MV-4-11 (cell line): ENCODE results near the gene CARM1.
A peak's percentile ranks its signal among the peaks of the same experiment; 100 is the strongest.

Experiments
- DNase-seq: peaks from one replicate; lab custom pipeline; 2025; lab: John Stamatoyannopoulos, UW

The CARM1 gene

DNA sequence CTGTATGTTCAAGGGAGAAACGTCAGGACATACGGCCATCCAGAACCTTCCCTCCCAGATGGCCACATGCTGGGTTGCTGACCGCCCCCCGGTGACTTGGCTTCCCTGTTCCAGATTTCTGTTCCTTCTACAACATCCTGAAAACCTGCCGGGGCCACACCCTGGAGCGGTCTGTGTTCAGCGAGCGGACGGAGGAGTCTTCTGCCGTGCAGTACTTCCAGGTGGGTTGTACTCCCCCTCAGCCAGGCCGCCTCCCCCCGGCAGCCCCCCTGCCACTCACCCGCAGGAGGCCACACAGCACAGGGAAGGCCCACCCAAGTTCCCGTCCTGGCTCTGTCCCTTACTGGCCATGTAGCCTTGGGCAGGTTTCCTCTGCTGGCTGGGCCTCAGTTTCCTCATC, 36.6 kb downstream of the CARM1 start:
- no peak for DNase-seq

DNA sequence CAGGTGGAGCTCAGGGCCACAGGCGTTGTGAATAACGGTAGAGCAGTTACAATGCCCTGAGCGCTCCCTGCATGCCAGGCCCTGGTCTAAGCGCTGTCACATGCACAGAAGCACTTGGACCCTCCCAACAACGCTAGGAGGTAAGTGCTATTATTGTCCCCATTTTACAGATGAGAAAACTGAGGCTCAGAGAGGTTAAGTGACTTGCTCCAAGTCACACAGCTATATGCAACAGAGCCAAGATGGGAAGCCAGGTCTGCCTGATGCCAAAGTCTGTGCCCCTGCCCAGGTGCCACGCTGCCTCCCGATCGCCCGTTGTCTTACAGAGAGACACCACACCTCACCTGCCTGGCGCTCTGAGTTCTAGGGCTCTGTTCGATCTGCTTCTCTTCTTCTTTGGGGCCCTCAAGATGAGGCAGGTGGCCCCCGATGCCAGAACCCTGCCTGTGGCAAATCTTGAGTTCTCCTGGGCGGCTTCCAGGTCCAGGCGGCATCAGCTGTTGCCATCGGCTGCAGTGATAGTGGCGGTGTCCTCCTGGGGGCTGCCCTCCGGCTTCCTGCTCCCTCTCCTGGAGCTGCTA, 37.1 kb downstream of the CARM1 start:
- DNase-seq = no peak

DNA sequence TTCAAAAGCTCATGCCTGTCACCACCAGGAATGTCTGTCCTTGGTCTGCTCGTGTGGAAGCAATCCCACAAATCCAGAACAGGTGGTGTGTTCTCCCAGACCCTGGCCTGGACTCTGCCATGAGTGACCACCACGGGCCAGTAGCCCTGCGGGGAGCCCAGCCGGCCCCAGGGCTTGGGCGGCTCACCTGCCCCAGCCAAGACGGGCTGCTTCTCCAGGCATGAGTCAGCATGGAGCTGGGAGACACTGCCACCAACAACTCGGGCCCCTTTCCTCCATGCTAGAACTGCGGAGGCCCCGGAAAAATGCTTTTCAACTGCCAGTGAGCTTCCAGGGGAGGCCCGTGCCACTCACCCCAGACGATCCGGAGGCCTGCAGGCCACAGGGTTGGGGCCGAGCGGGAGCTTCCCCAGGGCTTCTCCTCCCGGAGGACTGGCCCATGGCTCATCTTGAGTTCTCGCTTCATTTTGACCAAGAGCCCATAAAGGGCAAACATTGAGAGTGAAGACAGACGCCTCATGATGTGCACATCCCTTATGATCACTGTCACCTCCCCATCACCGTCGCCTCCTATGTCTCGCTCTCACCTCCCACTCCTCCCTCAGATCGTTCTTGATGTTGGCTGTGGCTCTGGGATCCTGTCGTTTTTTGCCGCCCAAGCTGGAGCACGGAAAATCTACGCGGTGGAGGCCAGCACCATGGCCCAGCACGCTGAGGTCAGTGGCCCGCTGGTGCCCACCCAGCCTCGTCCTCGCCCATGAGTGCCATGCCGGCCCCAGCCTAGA, 40.4 kb downstream of the CARM1 start:
- DNase-seq = no peak

DNA sequence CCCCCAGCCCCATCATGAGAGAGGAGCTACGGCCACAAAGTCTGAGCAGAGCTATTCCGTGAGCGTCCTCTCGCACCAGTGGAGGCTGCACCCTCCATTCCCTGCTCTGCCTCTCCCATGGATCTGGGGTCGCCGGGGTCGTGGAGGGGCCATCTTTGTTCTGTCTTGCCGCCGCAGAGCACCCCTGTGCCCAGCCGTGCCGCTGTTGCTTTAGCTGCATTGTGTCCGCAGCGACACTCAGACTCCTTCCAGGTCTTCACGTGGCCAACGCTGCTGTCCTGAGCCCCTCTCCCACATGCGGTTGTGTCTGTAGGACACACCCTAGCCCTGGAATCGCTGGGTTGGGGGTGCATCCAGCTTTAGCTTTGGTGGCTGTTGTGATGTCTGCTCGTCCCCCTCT, 41.3 kb downstream of the CARM1 start:
- no peak for DNase-seq

DNA sequence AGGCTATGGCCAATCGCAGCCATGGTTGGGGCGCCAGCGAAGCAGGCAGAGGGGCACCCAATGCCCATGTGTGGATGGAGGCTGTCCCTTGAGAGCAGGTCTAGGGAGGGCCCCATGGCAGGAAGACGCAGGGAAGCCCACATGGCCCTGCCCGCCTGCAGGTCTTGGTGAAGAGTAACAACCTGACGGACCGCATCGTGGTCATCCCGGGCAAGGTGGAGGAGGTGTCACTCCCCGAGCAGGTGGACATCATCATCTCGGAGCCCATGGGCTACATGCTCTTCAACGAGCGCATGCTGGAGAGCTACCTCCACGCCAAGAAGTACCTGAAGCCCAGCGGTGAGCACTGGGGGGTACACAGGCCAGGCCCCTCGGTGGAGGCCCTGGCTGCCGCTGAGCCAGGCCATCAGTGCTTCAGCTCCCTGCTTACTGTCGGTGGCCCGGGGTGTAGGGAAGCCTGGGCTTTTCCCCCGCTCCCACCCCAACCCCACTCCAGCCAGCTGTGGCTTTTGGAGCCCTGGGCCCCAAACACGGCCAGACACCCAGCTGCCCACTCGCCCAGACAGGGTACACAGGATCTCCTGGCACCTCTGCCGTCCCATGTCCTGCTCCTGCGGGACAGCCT, 42.5 kb downstream of the CARM1 start:
- no peak for DNase-seq

DNA sequence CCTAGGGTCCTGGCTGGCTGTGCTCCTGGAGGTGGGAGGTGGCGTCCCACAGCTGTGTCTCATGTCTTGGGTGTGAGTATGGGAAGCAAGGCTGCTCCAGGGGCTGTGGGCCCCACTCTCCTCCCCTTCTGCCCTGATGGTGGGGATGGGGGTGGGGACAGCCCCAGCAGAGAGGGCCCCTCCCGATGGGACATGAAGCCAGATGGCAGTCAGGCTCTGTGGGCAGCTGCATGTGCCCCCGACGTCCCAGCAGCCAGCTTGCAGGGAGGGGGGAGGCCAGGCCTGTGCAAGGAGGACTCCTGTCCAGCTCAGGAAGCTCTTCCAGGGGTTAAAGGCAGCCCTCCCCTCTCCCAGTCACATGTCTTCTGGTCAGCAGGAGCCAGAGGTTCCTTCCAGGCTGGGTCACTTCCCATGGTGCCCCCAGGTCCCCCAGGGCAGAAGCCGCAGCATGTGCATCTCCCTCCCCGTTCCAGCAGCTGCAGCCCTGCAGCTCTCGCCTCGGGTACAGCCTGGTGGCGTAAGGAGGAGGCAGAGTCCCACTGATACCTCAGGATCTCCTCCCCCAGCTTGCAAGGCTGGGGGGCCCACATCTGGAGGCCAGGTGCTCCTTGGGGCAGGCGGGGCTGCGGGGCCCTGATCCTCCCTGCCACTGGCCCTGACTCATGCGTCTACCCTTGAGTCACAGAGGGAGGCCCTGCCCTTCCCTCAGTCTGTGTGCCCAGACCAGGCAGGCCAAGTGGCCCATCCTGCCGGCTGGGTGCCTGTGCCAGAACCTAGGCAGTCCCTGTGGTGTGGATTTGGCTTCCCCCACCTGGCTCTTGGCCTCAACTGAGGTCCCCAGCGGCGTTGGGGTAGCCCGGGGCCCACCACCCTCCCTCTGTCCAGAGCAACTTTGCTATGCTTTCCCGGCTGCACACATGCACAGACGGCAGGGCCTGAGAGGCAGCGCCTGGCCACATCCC, 44.1 kb downstream of the CARM1 start:
- no peak for DNase-seq

DNA sequence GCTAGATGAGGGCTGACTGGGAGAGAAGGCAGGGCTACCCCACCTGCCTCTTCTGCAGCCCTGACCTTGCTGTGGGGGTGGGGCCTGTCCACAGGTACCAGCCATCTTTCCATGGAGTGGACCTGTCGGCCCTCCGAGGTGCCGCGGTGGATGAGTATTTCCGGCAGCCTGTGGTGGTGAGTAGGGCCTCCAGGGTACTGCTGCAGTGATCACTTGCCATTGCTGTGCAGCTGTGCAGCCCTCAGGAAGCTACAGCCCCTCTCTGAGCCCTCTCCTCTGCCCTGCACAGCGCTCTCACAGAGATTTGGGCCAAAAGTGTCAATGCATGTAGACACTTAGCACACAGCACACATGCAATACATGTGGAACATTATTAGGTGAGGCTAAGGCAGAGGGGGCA, 45.2 kb downstream of the CARM1 start:
- DNase-seq = no peak

DNA sequence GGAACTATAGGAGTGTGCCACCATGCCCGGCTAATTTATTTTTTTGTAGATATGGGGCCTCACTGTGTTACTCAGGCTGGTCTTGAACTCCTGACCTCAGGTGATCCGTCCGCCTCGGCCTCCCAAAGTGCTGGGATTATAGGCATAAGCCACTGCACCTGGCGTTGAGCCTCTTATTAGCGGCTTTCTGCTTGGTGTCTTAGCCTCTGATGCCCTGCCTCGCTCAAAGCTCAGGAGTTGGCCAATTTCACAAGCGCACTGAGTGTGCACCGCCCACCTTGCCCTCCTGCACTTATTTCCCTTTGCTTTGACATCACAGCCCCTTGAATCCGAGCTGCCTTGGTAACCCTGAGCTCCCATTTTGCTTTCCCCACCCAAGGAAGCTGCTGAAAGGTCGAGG, 47.0 kb downstream of the CARM1 start:
- no peak for DNase-seq

DNA sequence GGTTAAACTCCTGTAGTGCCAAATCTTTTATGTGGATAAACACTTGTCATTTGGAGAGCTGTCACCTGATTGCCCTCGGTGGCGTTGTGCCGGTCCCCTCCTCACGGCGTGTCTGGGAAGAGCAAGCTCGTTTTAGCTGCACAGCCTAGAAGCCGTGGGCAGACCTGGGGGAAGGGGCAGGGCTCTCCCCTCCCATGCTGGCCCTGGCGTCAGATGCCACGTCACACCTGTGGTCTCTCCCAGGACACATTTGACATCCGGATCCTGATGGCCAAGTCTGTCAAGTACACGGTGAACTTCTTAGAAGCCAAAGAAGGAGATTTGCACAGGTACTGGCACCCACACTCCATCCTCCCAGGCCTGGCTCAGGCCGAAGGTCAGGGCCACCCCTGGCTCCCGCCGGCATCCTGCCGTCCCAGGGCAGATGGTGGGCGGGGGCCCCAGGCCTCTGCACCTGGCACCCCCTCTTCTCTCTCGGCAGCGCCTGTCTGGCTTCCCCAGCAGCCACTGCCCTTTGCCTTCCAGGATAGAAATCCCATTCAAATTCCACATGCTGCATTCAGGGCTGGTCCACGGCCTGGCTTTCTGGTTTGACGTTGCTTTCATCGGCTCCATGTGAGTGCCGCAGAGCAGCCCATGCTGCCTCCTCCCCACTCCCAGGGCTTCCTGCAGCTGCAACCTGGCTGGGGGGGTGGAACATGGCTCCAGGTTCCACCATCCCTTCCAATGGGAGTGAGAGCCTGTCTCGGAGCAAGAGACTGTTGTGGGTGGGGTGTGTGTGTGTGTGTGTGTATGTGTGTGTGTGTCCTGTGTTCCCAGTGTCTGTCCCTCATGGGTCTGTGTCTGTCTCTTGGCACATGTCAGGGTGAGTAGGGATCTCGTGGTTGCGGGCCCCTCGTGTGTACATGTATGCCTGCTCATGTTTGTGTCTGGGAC, 48.3 kb downstream of the CARM1 start:
- no peak for DNase-seq

DNA sequence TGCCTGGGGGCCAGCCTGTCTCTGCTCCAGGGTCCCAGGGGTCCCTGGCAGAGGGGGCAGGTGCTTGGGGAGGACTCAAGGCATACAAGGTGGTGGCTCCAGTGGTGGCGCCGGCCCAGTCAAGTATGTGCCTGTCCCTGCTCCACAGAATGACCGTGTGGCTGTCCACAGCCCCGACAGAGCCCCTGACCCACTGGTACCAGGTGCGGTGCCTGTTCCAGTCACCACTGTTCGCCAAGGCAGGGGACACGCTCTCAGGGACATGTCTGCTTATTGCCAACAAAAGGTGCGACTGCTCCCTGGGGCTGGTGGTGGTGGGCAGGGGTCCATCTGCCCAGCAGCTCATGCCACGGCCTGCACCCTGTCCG, 48.9 kb downstream of the CARM1 start:
- DNase-seq = no peak

DNA sequence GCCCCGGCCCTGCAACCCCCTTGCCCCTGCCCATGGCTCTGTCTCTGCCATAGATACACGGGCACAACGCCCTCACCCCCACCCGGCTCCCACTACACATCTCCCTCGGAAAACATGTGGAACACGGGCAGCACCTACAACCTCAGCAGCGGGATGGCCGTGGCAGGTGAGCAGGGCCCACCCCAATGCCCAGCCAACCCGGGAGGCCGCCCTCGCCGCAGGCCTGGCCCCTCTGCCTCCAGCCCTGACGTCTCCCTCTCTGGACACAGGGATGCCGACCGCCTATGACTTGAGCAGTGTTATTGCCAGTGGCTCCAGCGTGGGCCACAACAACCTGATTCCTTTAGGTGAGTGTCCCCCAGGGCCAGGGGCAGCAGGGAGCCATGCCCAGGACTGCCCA, 49.4 kb downstream of the CARM1 start:
- no peak for DNase-seq

DNA sequence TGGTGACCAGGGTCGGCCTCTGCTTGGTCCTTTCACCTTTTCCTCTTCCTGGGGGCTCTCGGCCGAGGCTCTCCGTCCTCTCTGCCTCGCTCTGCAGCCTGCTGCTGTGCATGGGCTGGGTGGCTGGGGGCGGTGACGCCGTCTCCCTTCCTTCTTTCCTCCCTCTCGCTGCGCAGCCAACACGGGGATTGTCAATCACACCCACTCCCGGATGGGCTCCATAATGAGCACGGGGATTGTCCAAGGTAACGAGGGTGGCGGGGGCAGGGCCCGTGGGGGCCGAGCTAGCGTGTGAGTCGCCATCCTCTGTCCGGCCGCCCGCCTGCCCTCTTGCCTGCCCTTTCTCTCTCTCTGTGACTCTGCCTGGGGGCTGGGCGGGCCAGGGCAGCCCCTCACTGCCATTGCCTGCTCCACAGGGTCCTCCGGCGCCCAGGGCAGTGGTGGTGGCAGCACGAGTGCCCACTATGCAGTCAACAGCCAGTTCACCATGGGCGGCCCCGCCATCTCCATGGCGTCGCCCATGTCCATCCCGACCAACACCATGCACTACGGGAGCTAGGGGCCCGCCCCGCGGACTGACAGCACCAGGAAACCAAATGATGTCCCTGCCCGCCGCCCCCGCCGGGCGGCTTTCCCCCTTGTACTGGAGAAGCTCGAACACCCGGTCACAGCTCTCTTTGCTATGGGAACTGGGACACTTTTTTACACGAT, 50.0 kb downstream of the CARM1 start:
- DNase-seq = no peak

DNA sequence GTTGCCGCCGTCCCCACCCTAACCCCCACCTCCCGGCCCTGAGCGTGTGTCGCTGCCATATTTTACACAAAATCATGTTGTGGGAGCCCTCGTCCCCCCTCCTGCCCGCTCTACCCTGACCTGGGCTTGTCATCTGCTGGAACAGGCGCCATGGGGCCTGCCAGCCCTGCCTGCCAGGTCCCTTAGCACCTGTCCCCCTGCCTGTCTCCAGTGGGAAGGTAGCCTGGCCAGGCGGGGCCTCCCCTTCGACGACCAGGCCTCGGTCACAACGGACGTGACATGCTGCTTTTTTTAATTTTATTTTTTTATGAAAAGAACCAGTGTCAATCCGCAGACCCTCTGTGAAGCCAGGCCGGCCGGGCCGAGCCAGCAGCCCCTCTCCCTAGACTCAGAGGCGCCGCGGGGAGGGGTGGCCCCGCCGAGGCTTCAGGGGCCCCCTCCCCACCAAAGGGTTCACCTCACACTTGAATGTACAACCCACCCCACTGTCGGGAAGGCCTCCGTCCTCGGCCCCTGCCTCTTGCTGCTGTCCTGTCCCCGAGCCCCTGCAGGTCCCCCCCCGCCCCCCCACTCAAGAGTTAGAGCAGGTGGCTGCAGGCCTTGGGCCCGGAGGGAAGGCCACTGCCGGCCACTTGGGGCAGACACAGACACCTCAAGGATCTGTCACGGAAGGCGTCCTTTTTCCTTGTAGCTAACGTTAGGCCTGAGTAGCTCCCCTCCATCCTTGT, 50.7 kb downstream of the CARM1 start:
- no peak for DNase-seq

DNA sequence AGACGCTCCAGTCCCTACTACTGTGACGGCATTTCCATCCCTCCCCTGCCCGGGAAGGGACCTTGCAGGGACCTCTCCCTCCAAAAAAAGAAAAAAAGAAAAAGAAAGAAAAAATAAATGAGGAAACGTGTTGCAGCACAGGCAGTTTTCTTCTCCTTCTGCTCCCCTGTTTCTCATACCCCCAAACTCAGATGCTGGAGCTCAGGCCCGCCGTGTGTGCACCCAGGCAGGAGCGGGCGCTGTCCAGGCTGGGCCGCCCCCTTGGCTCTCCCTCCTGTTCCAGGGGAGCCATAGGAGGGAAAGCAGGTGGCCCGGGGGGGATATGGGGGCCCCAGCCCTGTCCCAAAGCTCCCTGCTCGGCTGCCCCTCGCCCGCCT, 51.3 kb downstream of the CARM1 start:
- no peak for DNase-seq

DNA sequence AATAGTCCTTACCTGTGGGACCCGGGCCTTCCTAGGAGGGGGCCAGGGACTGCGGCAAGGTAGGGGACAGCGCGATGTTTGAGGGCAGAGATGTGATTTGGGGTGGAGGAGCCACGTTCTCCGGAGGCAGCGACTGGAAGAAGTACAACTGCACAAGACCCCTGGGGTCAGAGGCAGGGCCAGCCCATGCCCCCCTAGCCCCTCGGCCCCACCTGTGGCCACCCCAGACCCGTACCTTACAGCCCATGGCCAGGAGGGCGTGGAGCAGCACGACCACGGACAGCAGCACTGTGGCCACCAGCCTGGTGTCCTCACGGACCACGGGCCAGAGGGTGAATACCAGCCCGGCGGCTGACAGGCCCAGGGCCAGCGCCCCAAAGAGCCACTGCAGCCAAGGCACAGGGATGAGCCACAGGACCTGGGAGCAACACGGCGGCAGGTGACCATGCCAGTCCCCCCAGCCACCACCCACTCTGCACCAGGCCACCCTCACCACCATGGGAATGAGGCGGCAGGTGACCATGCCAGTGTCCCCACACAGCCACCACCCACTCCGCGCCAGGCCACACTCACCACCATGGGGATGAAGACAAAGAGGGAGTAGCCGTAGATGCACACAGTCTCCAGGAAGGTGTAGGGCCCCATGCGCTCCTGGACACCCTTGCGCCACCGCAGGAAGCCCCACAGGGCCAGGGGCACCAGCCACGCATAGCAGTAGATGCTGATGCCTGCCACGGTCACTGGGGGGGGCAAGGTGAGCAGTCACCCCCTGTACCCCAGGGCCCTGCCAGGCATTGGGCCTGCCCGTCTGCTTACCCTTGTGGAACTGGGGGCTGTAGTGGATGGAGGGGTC, 52.1 kb downstream of the CARM1 start:
- no peak for DNase-seq

DNA sequence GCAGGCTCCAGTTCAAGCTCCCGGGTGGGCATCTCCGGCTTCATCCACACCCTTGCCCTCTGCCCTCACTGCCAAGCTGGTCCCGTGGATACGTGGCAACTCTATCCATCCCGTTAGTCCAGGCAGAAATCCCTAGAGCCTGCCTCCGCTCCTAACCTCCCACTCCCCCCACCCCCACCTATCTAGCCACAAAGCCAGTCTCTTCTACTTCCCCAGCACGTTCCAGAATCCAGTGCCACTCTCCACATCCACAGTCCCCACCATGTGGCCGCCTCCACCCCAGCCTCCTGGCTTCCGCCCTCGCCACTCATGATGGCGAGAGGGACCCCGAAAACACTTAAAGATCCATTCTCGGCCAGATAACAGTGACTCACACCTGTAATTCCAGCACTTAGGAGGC, 53.2 kb downstream of the CARM1 start:
- no peak for DNase-seq

DNA sequence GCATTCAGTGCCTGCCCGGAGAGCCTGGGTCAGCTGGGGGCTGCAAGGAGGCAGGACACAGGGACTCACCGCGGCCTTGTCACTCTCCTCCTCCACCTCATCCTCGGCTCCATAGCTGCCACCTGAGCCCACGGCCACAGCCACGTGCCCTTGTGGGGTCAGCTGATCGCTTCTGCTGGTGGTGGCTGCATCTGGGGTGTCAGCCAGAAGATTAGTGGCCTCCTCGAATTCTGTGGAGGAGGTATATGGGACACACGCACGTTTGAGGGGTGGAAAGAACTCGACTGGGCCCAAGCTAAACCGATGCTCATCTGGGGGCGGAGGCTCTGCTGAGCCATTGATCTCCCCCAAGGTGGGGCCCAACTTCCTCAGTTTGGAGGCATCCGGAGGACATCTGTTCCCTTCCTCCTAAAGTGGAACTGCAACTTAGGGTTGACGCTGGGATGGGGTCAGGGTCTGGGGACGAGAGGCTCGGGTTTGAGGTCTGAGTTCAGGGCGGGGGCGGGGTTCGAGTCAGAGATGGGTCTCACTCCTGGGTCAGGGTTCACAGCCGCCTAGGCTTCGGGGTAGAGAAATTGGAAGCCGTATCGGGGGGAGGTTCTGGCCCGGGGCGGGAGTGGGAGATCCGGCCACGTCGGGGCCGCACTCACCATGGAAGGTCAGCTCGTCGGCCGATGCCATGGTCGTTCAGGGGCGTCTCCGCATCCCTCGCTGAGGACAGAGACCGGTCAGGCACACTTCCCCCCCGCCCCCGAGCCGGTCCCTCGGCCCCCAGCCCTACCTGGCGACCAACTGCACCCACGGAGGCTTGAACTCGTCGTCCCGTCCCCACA, 56.6 kb downstream of the CARM1 start:
- peak; percentile 82 for DNase-seq
